Psoas muscle (tissue), 8 donors: Measurements from ENCODE around the gene CLEC16A. TPM values are rescaled to one million over a fixed set of nuclear protein-coding genes. Genes with fewer than 3 reads are reported as not detected.
A peak's percentile ranks its signal among the peaks of the same experiment; 100 is the strongest.

Experiments
- ATAC-seq, 4 donors: fragments of 200-7000 bp; cut with Tn5 transposase; one replicate each; pipeline ENCODE4 v1.9.1; 2020; ENCODE audit warnings: moderate library complexity in 3 of 4, mild to moderate bottlenecking in 2 of 4
- DNase-seq, 2 donors: peaks; one replicate each; pipeline ENCODE4 v3.0.0-alpha.2; 2020
- H3K27ac ChIP-seq: fragments of 200-600 bp; one replicate; pipeline ENCODE4 v1.8.0; 2022
- H3K27me3 ChIP-seq, 3 donors: fragments of 200-600 bp in 1 of 3; one replicate each; pipeline versions ENCODE4 v1.6.1 to v1.8.0; 2013 to 2022; ENCODE audit warnings: low read length in 2 of 3, mild to moderate bottlenecking in 2 of 3, moderate library complexity in 1 of 3; ENCODE audit not compliant: insufficient read depth in 3 of 3
- H3K36me3 ChIP-seq, 2 donors: fragments of 200-600 bp in 1 of 2; one replicate each; pipeline versions ENCODE4 v1.6.1 to v1.8.0; 2013 to 2022; ENCODE audit warnings: low read depth in 1 of 2, mild to moderate bottlenecking in 1 of 2, moderate library complexity in 1 of 2; ENCODE audit not compliant: insufficient read depth in 1 of 2
- H3K4me1 ChIP-seq: fragments of 200-600 bp; one replicate; pipeline ENCODE4 v1.8.0; 2022
- H3K4me3 ChIP-seq: fragments of 200-600 bp; one replicate; pipeline ENCODE4 v1.8.0; 2022; ENCODE audit warnings: mild to moderate bottlenecking
- H3K9me3 ChIP-seq: fragments of 200-600 bp; one replicate; pipeline ENCODE4 v1.8.0; 2022
- WGBS, 3 donors: extraction: QIAGEN DNeasy Blood & Tissue Kit; methylation state at CpG; one replicate each; pipeline versions ENCODE4 v1.1.6 to v1.1.7; 2013; 5-methylcytosine and 5-hydroxymethylcytosine counted together
- intact Hi-C, 2 donors: fragments of 100-400 bp; cut with DNase I; formaldehyde crosslinking; loops; one replicate each; pipeline versions ENCODE4 v1.11.0 to v1.14.2; 2022
- polyA plus RNA-seq, 3 donors: library from polyadenylated mRNA; stranded (reverse); fragments of 200-250 nt; gene quantifications; one replicate each; pipeline ENCODE4 v1.2.3, GENCODE V29; 2013
- total RNA-seq, 4 donors: library from RNA; stranded (reverse); fragmentation: NEBNext Ultra II Directional in 2 of 4; extraction: Animal tissue kit (Norgen Biotek cat#: 25700) in 2 of 4; gene quantifications; one replicate each; pipeline versions ENCODE4 v1.2.1 to v1.2.4, GENCODE V29; 2021 to 2023
- TF ChIP-seq, protein P1 (sequence below): fragments of 200-600 bp; IDR thresholded peaks from one replicate; pipeline ENCODE4 v1.8.0; 2022; ENCODE audit warnings: antibody characterized with exemption
- donor health status: healthy with polysubstance abuse.
- donor health status: DM: no; HTN: no; CAD: no; lungs with moderate emphysema.
- donor health status: Bipolar disorder and iron deficiency.
- donor health status: healthy.
- donor health status: DM: yes; HTN: yes; CAD: no.
- donor health status: DM: no; HTN: no; CAD: no.
- donor health status: DM: no; HTN: no; CAD: no.
- donor health status: DM: yes; HTN: yes; CAD: no.

The CLEC16A gene
- total and polyA plus RNA-seq, 7 donors: 13.1 to 28.1 (median 21.4) TPM

GRCh38 chr16:10988164-10988803, 43.9 kb downstream of the CLEC16A start:
- Histone ChIP-seq H3K4me3 (no peak overlapping the region), H3K36me3 (peaks cover 0 to 23% of the 10 kb centered on the region in 2 donors), H3K9me3 (no peaks in the 10 kb centered on the region), H3K4me1 (no peaks in the 10 kb centered on the region), H3K27me3 (no peaks in the 10 kb centered on the region), H3K27ac (no peak overlapping the region)
- TF ChIP-seq, protein P1, sequence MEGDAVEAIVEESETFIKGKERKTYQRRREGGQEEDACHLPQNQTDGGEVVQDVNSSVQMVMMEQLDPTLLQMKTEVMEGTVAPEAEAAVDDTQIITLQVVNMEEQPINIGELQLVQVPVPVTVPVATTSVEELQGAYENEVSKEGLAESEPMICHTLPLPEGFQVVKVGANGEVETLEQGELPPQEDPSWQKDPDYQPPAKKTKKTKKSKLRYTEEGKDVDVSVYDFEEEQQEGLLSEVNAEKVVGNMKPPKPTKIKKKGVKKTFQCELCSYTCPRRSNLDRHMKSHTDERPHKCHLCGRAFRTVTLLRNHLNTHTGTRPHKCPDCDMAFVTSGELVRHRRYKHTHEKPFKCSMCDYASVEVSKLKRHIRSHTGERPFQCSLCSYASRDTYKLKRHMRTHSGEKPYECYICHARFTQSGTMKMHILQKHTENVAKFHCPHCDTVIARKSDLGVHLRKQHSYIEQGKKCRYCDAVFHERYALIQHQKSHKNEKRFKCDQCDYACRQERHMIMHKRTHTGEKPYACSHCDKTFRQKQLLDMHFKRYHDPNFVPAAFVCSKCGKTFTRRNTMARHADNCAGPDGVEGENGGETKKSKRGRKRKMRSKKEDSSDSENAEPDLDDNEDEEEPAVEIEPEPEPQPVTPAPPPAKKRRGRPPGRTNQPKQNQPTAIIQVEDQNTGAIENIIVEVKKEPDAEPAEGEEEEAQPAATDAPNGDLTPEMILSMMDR: no peak
- 72 to 84% (median 75%) methylated on average over 7 of the region's 7 CpGs for WGBS, 3 donors
- intact Hi-C loops: no loop called here
- ATAC-seq (peak in 2 of 4 donors; percentile 24 to 55), DNase-seq (no peak)

GRCh38 chr16:10988879-10989278, 44.5 kb downstream of the CLEC16A start:
- ATAC-seq: no peak
- Histone ChIP-seq H3K27me3 (no peaks in the 10 kb centered on the region), H3K4me3 (no peak overlapping the region), H3K4me1 (no peaks in the 10 kb centered on the region), H3K9me3 (no peaks in the 10 kb centered on the region), H3K36me3 (peaks cover 0 to 28% of the 10 kb centered on the region in 2 donors), H3K27ac (no peak overlapping the region)
- 75 to 83% (median 80%) methylated on average over 6 of the region's 6 CpGs for WGBS, 3 donors
- intact Hi-C loops: no loop called here
- TF ChIP-seq, protein P1: no peak
- DNase-seq: no peak

GRCh38 chr16:10989559-10989958, 45.2 kb downstream of the CLEC16A start:
- Histone ChIP-seq H3K4me3 (no peak overlapping the region), H3K4me1 (no peaks in the 10 kb centered on the region), H3K27me3 (no peaks in the 10 kb centered on the region), H3K36me3 (peaks cover 0 to 29% of the 10 kb centered on the region in 2 donors), H3K27ac (no peak overlapping the region), H3K9me3 (no peaks in the 10 kb centered on the region)
- DNase-seq (no peak), ATAC-seq (no peak)
- intact Hi-C loops: no loop called here
- TF ChIP-seq, protein P1: no peak
- WGBS, 3 donors: 58 to 73% (median 66%) methylated on average over 6 of the region's 6 CpGs

- DNase-seq (no peak), ATAC-seq (no peak)
- Histone ChIP-seq H3K4me3 (no peak overlapping the region), H3K36me3 (peaks cover 0 to 30% of the 10 kb centered on the region in 2 donors), H3K27me3 (no peaks in the 10 kb centered on the region), H3K4me1 (no peaks in the 10 kb centered on the region), H3K9me3 (no peaks in the 10 kb centered on the region), H3K27ac (no peak overlapping the region)
- TF ChIP-seq, protein P1: no peak
- intact Hi-C loops: no loop called here
- WGBS, 3 donors: 68 to 74% (median 71%) methylated on average over 5 of the region's 5 CpGs
These were observed 46.0 kb downstream of the CLEC16A start for GRCh38 chr16:10990378-10990777.

DNA sequence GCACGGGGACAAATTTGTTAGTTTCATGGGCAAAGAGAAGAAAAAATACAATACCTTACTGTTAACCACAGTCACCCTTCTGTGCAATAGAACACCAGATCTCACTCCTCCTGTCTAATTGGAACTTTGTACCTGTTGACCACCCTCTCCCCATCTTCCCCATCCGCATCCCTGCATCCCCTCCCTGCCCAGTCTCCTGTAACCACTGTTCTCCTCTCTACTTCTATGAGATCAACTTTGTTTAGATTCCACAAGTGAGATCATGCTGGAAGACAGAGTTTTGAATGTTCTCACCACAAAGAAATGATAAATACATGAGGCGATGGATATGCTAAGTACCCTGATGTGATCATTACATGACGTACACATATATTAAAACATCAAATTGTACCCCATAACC, 47.7 kb downstream of the CLEC16A start:
- Histone ChIP-seq H3K27ac (no peak overlapping the region), H3K4me1 (no peaks in the 10 kb centered on the region), H3K4me3 (no peak overlapping the region), H3K36me3 (peaks cover 0 to 37% of the 10 kb centered on the region in 2 donors), H3K27me3 (no peaks in the 10 kb centered on the region), H3K9me3 (no peaks in the 10 kb centered on the region)
- WGBS, 3 donors: 78 to 90% (median 82%) methylated on average over 4 of the region's 4 CpGs
- TF ChIP-seq, protein P1: no peak
- intact Hi-C loops: no loop called here
- DNase-seq (no peak), ATAC-seq (no peak)
